ENCODE measurements around the gene FSTL4.

The FSTL4 gene

DNA sequence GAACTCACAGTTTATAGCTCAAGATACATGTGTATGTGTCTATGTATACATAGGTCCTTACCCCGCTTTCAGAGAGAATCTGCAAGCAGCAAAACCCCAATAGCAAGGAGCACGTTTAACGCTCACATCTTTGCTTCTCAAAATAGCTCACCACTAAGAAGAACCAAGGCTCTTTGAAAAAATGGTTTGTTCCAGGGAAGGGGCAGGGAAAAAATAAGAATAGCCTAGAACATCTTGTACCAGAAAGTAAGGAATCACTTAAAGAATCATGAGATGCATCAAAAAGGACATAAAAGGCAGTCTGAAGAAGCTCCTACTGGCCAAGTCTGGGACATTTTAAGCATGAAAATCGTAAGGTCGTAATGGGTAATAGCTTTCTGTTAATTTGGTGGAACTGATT lies 196.4 kb downstream of the FSTL4 start:
- Histone ChIP-seq H3K4me2 (ENCODE audit: low read length) (no peak overlapping the region), H3K4me3 (ENCODE audit: low read depth, low read length, poor library complexity, severe bottlenecking) (no peak overlapping the region)

DNA sequence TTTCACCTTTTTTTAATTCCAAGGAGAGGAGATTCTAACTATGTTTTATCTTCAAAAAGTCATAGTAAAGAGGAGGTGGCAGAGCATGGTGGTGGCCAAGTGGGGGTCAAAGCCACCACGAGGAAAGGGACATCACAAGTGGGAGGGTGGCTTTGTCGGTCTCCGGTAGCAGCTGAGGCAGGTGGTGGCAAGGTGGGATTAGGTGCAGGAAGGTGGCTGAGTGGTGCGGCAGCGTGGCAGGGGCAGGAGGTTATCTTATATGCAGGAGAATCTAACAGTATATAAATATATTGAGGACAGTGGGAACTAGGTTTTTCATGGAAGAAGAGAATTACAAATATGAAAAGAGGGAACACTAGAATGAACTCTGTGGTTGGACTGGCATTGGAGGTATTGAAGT lies 196.8 kb downstream of the FSTL4 start:
- no peaks in the 10 kb centered on the region for H4K20me1 ChIP-seq (ENCODE audit: insufficient read depth, low read length)

More for the DNA sequence above, 196.4 kb downstream of the FSTL4 start:
- no peaks in the 10 kb centered on the region for H3K4me1 ChIP-seq (ENCODE audit: insufficient read depth, low read length, severe bottlenecking)
- H3F3A ChIP-seq (ENCODE audit: insufficient read depth, low read length) = no peaks in the 10 kb centered on the region
- H3K27me3 ChIP-seq (ENCODE audit: insufficient read depth, low read length) = no peaks in the 10 kb centered on the region
- no peak overlapping the region for H2AFZ ChIP-seq (ENCODE audit: low read length)
- H4K20me1 ChIP-seq (ENCODE audit: insufficient read depth, low read length) = no peaks in the 10 kb centered on the region
- no peak overlapping the region for H3K27ac ChIP-seq (ENCODE audit: low read depth, low read length, poor library complexity, severe bottlenecking)
- no peak for TF ChIP-seq EZH2 (IDR thresholded peaks at IDR 0.05; ENCODE audit: borderline replicate concordance, low read length)
- TF ChIP-seq, protein P1, sequence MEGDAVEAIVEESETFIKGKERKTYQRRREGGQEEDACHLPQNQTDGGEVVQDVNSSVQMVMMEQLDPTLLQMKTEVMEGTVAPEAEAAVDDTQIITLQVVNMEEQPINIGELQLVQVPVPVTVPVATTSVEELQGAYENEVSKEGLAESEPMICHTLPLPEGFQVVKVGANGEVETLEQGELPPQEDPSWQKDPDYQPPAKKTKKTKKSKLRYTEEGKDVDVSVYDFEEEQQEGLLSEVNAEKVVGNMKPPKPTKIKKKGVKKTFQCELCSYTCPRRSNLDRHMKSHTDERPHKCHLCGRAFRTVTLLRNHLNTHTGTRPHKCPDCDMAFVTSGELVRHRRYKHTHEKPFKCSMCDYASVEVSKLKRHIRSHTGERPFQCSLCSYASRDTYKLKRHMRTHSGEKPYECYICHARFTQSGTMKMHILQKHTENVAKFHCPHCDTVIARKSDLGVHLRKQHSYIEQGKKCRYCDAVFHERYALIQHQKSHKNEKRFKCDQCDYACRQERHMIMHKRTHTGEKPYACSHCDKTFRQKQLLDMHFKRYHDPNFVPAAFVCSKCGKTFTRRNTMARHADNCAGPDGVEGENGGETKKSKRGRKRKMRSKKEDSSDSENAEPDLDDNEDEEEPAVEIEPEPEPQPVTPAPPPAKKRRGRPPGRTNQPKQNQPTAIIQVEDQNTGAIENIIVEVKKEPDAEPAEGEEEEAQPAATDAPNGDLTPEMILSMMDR (IDR thresholded peaks at IDR 0.05; ENCODE audit: low read length) = no peak
- H3K36me3 ChIP-seq (ENCODE audit: insufficient read depth, low read length) = no peaks in the 10 kb centered on the region
- H3K9me3 ChIP-seq (ENCODE audit: low read length) = no peaks in the 10 kb centered on the region
- H3K79me2 ChIP-seq (ENCODE audit: insufficient read depth, low read length) = no peaks in the 10 kb centered on the region
- no peaks in the 10 kb centered on the region for H3K9me2 ChIP-seq (ENCODE audit: low read depth, low read length)
- no peak overlapping the region for H3K9ac ChIP-seq (ENCODE audit: low read length)

DNA sequence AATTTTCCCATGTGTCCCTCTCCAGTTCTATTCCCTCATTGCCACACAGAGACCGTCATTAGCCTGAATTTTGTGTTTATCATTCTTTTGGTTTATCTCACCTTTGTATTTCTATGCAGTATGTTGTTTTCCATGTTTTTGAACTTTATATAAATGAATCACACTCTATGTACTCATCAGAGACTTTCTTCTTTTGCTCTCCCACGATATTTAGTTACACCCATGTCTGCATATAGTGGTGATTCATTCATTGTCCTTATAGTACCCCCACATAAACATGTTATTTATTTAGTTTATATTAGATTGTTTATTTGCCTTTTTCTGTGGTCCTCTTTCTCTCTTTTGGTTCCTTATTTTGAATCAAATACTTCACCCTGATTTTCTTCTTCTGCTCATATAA lies 199.7 kb downstream of the FSTL4 start:
- no peaks in the 10 kb centered on the region for H3K4me1 ChIP-seq (ENCODE audit: insufficient read depth, low read length, severe bottlenecking)
- TF ChIP-seq, protein P1 (IDR thresholded peaks at IDR 0.05; ENCODE audit: low read length) = no peak
- TF ChIP-seq EZH2 (IDR thresholded peaks at IDR 0.05; ENCODE audit: borderline replicate concordance, low read length) = no peak
- H3K36me3 ChIP-seq (ENCODE audit: insufficient read depth, low read length) = no peaks in the 10 kb centered on the region
- no peaks in the 10 kb centered on the region for H3K27me3 ChIP-seq (ENCODE audit: insufficient read depth, low read length)
- no peaks in the 10 kb centered on the region for H3K9me2 ChIP-seq (ENCODE audit: low read depth, low read length)
- no peaks in the 10 kb centered on the region for H3K79me2 ChIP-seq (ENCODE audit: insufficient read depth, low read length)
- H3K9me3 ChIP-seq (ENCODE audit: low read length) = no peaks in the 10 kb centered on the region
- no peak overlapping the region for H3K27ac ChIP-seq (ENCODE audit: low read depth, low read length, poor library complexity, severe bottlenecking)
- no peaks in the 10 kb centered on the region for H3F3A ChIP-seq (ENCODE audit: insufficient read depth, low read length)
- no peak overlapping the region for H3K4me2 ChIP-seq (ENCODE audit: low read length)
- H3K4me3 ChIP-seq (ENCODE audit: low read depth, low read length, poor library complexity, severe bottlenecking) = no peak overlapping the region
- no peak overlapping the region for H2AFZ ChIP-seq (ENCODE audit: low read length)
- H3K9ac ChIP-seq (ENCODE audit: low read length) = no peak overlapping the region
- H4K20me1 ChIP-seq (ENCODE audit: insufficient read depth, low read length) = no peaks in the 10 kb centered on the region

More for the DNA sequence above, 196.8 kb downstream of the FSTL4 start:
- Histone ChIP-seq H3K36me3 (ENCODE audit: insufficient read depth, low read length) (no peaks in the 10 kb centered on the region), H3K27me3 (ENCODE audit: insufficient read depth, low read length) (no peaks in the 10 kb centered on the region), H2AFZ (ENCODE audit: low read length) (no peak overlapping the region), H3K9me2 (ENCODE audit: low read depth, low read length) (no peaks in the 10 kb centered on the region), H3K9me3 (ENCODE audit: low read length) (no peaks in the 10 kb centered on the region), H3K4me3 (ENCODE audit: low read depth, low read length, poor library complexity, severe bottlenecking) (no peak overlapping the region), H3K79me2 (ENCODE audit: insufficient read depth, low read length) (no peaks in the 10 kb centered on the region), H3K4me2 (ENCODE audit: low read length) (no peak overlapping the region), H3K9ac (ENCODE audit: low read length) (no peak overlapping the region), H3F3A (ENCODE audit: insufficient read depth, low read length) (no peaks in the 10 kb centered on the region), H3K4me1 (ENCODE audit: insufficient read depth, low read length, severe bottlenecking) (no peaks in the 10 kb centered on the region), H3K27ac (ENCODE audit: low read depth, low read length, poor library complexity, severe bottlenecking) (no peak overlapping the region)
- TF ChIP-seq EZH2 (IDR thresholded peaks at IDR 0.05; ENCODE audit: borderline replicate concordance, low read length) = no peak
- TF ChIP-seq, protein P1 (IDR thresholded peaks at IDR 0.05; ENCODE audit: low read length) = no peak
